MM.1S (cell line): ENCODE measurements around the gene TSPO2.

Source experiments
- DNase-seq: peaks from one replicate; pipeline ENCODE4 v3.0.0-alpha.2; 2015
- H2AFZ ChIP-seq: fragments of 300-600 bp; sonication (generic); 2 replicates; pipeline ENCODE4 v1.6.0; 2016; ENCODE audit warnings: antibody characterized with exemption, low read length
- H3F3A ChIP-seq: fragments of 300-600 bp; sonication (generic); 2 replicates; pipeline ENCODE4 v1.6.1; 2016; ENCODE audit warnings: mild to moderate bottlenecking, antibody characterized with exemption, low read length, moderate library complexity, mixed read lengths; ENCODE audit not compliant: insufficient read depth
- H3K27ac ChIP-seq: fragments of 300-600 bp; sonication (generic); 2 replicates; pipeline ENCODE4 v1.5.1; 2016; ENCODE audit warnings: mild to moderate bottlenecking, low read length
- H3K27me3 ChIP-seq: fragments of 300-600 bp; sonication (generic); replicated peaks from 2 replicates; pipeline ENCODE4 v1.6.0; 2016; ENCODE audit warnings: low read length; ENCODE audit not compliant: insufficient read depth
- H3K36me3 ChIP-seq: fragments of 300-600 bp; sonication (generic); replicated peaks from 2 replicates; pipeline ENCODE4 v1.6.1; 2016; ENCODE audit warnings: mild to moderate bottlenecking, low read length, mixed read lengths; ENCODE audit not compliant: insufficient read depth
- H3K4me1 ChIP-seq: fragments of 300-600 bp; sonication (generic); 2 replicates; pipeline ENCODE4 v1.6.1; 2016; ENCODE audit warnings: low read length, mixed read lengths
- H3K4me2 ChIP-seq: fragments of 300-600 bp; sonication (generic); 2 replicates; pipeline ENCODE4 v1.6.0; 2016; ENCODE audit warnings: low read depth, low read length
- H3K4me3 ChIP-seq: fragments of 300-600 bp; sonication (generic); 2 replicates; pipeline ENCODE4 v1.5.1; 2016; ENCODE audit warnings: low read length, mixed read lengths
- H3K79me2 ChIP-seq: fragments of 300-600 bp; sonication (generic); 2 replicates; pipeline ENCODE4 v1.6.1; 2016; ENCODE audit warnings: mixed run types, low read length, mixed read lengths
- H3K9ac ChIP-seq: fragments of 300-600 bp; sonication (generic); 2 replicates; pipeline ENCODE4 v1.6.1; 2016; ENCODE audit warnings: low read length, mixed read lengths
- H3K9me2 ChIP-seq: fragments of 300-600 bp; sonication (generic); replicated peaks from 2 replicates; pipeline ENCODE4 v1.6.1; 2016; ENCODE audit warnings: mild to moderate bottlenecking, low read length, mixed read lengths; ENCODE audit not compliant: insufficient read depth
- H3K9me3 ChIP-seq: fragments of 300-600 bp; sonication (generic); replicated peaks from 2 replicates; pipeline ENCODE4 v1.6.1; 2016; ENCODE audit warnings: mild to moderate bottlenecking, low read length, mixed read lengths; ENCODE audit not compliant: insufficient read depth
- H4K20me1 ChIP-seq: fragments of 300-600 bp; sonication (generic); 2 replicates; pipeline ENCODE4 v1.6.1; 2016; ENCODE audit warnings: mild to moderate bottlenecking, low read length, moderate library complexity, mixed read lengths; ENCODE audit not compliant: insufficient read depth
- EZH2 ChIP-seq: fragments of 300-600 bp; sonication (generic); optimal IDR thresholded peaks from 2 replicates; pipeline ENCODE3; 2017; ENCODE audit warnings: low read depth, mild to moderate bottlenecking, antibody characterized with exemption, low read length, mixed read lengths
- EZH2phosphoT487 ChIP-seq: fragments of 300-600 bp; sonication (generic); IDR thresholded peaks from 2 replicates; pipeline ENCODE4 v1.6.1; 2018; ENCODE audit warnings: antibody characterized with exemption, low read length
- TF ChIP-seq, protein P1 (sequence below): fragments of 300-600 bp; sonication (generic); IDR thresholded peaks from 2 replicates; pipeline ENCODE4 v1.5.1; 2016; ENCODE audit warnings: antibody characterized with exemption, low read length, mixed read lengths

The TSPO2 gene

DNA sequence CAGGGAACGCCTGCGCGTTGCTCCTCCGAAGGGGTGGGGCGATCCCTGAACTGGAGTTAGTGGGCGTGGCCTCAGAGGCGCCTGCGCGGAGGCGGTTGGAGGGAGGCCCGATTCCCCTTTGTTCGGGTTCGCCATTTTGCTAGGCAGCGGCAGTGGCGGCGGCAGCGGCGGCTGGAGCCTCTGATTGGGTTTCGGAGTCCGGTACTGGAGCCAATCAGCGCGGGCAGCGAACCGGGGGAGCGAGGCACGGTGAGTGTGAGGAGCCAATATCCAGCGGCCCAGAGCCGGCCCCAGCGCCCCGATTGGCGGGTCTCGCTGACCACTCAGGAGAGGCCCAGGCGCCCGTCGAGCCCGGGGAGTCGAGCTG, 30.6 kb downstream of the TSPO2 start, which contains the start of gene NFYA:
Gene NFYA, plus strand, starts transcription at position 139 of the 367 bp plus-strand sequence. CDS start 6,116 bp downstream, outside the sequence.
- TF ChIP-seq EZH2 (no peak), EZH2phosphoT487 (no peak)
- TF ChIP-seq, protein P1, sequence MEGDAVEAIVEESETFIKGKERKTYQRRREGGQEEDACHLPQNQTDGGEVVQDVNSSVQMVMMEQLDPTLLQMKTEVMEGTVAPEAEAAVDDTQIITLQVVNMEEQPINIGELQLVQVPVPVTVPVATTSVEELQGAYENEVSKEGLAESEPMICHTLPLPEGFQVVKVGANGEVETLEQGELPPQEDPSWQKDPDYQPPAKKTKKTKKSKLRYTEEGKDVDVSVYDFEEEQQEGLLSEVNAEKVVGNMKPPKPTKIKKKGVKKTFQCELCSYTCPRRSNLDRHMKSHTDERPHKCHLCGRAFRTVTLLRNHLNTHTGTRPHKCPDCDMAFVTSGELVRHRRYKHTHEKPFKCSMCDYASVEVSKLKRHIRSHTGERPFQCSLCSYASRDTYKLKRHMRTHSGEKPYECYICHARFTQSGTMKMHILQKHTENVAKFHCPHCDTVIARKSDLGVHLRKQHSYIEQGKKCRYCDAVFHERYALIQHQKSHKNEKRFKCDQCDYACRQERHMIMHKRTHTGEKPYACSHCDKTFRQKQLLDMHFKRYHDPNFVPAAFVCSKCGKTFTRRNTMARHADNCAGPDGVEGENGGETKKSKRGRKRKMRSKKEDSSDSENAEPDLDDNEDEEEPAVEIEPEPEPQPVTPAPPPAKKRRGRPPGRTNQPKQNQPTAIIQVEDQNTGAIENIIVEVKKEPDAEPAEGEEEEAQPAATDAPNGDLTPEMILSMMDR = no peak
- peak within 1 kb of the TSS; percentile 99 for H3K9ac ChIP-seq
- no peaks in the 10 kb centered on the region for H4K20me1 ChIP-seq
- H3K79me2 ChIP-seq = peaks cover 56% of the 10 kb centered on the region
- no peaks in the 10 kb centered on the region for H3K9me2 ChIP-seq
- peak within 1 kb of the TSS; percentile 84 for H2AFZ ChIP-seq
- H3K36me3 ChIP-seq = no peaks in the 10 kb centered on the region
- peak within 1 kb of the TSS; percentile 95 for H3K4me3 ChIP-seq
- H3F3A ChIP-seq = peaks cover 23% of the 10 kb centered on the region
- peak within 1 kb of the TSS; percentile 76 for H3K4me2 ChIP-seq
- no peaks in the 10 kb centered on the region for H3K9me3 ChIP-seq
- no peaks in the 10 kb centered on the region for H3K27me3 ChIP-seq
- H3K27ac ChIP-seq = peak within 1 kb of the TSS; percentile 99
- H3K4me1 ChIP-seq = no peaks in the 10 kb centered on the region
- no peak for DNase-seq

DNA sequence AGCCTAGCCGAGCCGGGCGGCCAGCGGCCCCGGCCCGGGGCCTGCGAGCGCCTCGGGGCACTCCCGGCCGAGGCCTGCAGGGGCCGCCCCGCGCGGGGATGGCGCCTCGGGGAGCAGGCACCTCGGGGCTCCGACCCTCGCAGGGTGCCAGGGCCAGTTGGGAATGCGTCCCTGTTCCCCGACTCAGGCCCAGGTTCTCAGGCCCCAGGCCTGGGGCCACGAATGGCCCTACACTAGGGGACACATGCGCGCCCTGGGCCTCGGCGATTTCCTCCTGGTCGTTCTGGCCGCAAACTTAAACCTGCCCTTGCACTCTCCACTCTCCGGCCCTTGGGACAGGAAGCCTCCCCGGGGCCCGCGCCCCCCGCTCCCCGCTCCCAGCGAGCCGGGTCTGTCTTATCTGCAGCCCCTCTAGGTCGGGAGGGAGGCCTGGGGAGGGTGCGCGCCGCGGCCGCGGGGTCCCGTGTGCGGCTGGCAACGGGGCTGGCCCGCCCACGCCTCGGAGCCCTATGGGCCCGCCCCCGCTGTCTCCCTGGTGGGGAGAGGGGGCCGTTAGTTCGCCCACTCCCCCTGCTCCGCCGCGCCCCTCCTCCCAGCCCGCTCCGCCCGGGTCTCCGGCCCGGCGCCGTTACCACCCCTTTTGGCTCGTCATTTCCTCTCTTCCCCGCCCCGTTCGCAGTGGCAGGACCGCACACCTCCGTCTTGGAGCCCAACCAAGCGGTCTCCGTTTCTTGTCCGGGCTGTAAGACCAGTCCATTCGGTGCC, 31.1 kb downstream of the TSPO2 start:
- TF ChIP-seq EZH2phosphoT487 = no peak
- TF ChIP-seq, protein P1 = peak; percentile 19
- H3K9me3 ChIP-seq = no peaks in the 10 kb centered on the region
- DNase-seq = peak; percentile 78
- peak overlapping the region; percentile 57 for H2AFZ ChIP-seq
- H3K36me3 ChIP-seq = no peaks in the 10 kb centered on the region
- H3K27ac ChIP-seq = peak overlapping the region; percentile 99
- H3K4me1 ChIP-seq = no peaks in the 10 kb centered on the region
- H3K9ac ChIP-seq = peak overlapping the region; percentile 99
- peaks cover 61% of the 10 kb centered on the region for H3K79me2 ChIP-seq
- H3K4me3 ChIP-seq = peak overlapping the region; percentile 95
- no peaks in the 10 kb centered on the region for H3K27me3 ChIP-seq
- H3K9me2 ChIP-seq = no peaks in the 10 kb centered on the region
- no peaks in the 10 kb centered on the region for H4K20me1 ChIP-seq
- H3F3A ChIP-seq = peaks cover 23% of the 10 kb centered on the region
- H3K4me2 ChIP-seq = peak overlapping the region; percentile 76

DNA sequence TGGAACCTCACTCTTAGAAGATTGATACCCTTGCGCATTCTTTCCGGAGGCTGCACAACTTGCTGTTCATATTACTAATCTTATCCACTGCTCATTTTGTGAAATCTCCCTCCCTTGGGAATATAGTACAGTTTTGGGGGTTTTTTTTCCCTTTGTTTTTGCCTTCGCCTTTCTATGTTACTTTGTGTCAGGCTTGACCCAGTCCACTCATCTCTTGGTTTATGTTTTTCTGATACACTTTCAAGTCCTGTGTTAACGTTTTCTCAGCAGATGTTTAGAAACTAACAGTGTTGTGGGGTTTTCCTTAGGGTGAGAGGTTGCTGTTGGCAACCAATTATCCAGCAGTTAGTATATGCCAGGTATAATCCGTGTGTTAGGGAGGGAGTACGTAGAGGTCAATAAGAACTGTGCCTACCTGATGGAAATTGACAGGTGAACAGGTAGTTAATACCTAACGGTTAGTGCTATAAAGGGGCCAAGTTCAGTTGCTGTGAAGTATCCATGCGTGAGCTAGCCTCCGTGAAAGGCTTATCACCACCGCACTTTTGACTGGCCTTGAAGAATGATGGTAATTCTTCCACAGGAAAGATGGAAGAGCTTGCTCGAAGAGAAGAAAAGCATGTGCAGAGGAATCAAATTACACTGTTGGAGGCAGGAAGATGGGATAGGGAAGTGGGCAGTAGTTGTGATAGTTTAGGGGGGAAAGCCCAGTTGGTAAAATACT, 31.9 kb downstream of the TSPO2 start:
- H3K9me3 ChIP-seq = no peaks in the 10 kb centered on the region
- H3K4me1 ChIP-seq = 0 out of 2 replicates have a peak, but pooled peaks cover 2% of the 10 kb centered on the region
- H3K27ac ChIP-seq = peak overlapping the region; percentile 99; the same call in 1 of the 2 replicates
- H3K36me3 ChIP-seq = peaks cover 7% of the 10 kb centered on the region
- H3K27me3 ChIP-seq = no peaks in the 10 kb centered on the region
- H3K9ac ChIP-seq = peak overlapping the region; percentile 99
- peaks cover 69% of the 10 kb centered on the region for H3K79me2 ChIP-seq
- no peaks in the 10 kb centered on the region for H3K9me2 ChIP-seq
- H4K20me1 ChIP-seq = no peaks in the 10 kb centered on the region
- H3K4me3 ChIP-seq = peak overlapping the region; percentile 95
- H3K4me2 ChIP-seq = peak overlapping the region; percentile 76
- H2AFZ ChIP-seq = 0 out of 2 replicates have a peak overlapping the region, but pooled peaks have one; percentile 57
- DNase-seq = peak; percentile 27
- peaks cover 23% of the 10 kb centered on the region for H3F3A ChIP-seq
- TF ChIP-seq, protein P1 = no peak
- TF ChIP-seq EZH2phosphoT487 (no peak), EZH2 (no peak)
